ENCODE measurements around the gene STN1.

Gene STN1

GRCh38 chr10:103893817-103894216 is 24.2 kb downstream of the STN1 start:
- Histone ChIP-seq H3K4me1 (ENCODE audit: control insufficient read depth, insufficient read depth, low read length) (0 out of 2 replicates have a peak, but pooled peaks cover 6% of the 10 kb centered on the region), H3K27ac (ENCODE audit: low read depth, low read length) (no peak overlapping the region), H3K27me3 (ENCODE audit: control insufficient read depth, insufficient read depth, low read length) (no peaks in the 10 kb centered on the region), H3K4me3 (ENCODE audit: low read depth, low read length) (no peak overlapping the region), H3K9me3 (ENCODE audit: control insufficient read depth, insufficient read depth, low read length) (no peaks in the 10 kb centered on the region), H3K9ac (ENCODE audit: low read depth, low read length) (no peak overlapping the region), H3K36me3 (ENCODE audit: control insufficient read depth, insufficient read depth, low read length) (peaks cover 18% of the 10 kb centered on the region; the same call in 1 of the 2 replicates)

- peaks cover 7% of the 10 kb centered on the region; the same call in 1 of the 2 replicates for H3K36me3 ChIP-seq (ENCODE audit: control insufficient read depth, insufficient read depth, low read length)
- no peak overlapping the region for H3K4me3 ChIP-seq (ENCODE audit: low read depth, low read length)
- no peaks in the 10 kb centered on the region for H3K27me3 ChIP-seq (ENCODE audit: control insufficient read depth, insufficient read depth, low read length)
- no peak overlapping the region for H3K9ac ChIP-seq (ENCODE audit: low read depth, low read length)
- 0 out of 2 replicates have a peak, but pooled peaks cover 6% of the 10 kb centered on the region for H3K4me1 ChIP-seq (ENCODE audit: control insufficient read depth, insufficient read depth, low read length)
- H3K9me3 ChIP-seq (ENCODE audit: control insufficient read depth, insufficient read depth, low read length): no peaks in the 10 kb centered on the region
- no peak overlapping the region for H3K27ac ChIP-seq (ENCODE audit: low read depth, low read length)
Observed at GRCh38 chr10:103892181-103892580, 25.8 kb downstream of the STN1 start.

- 0 out of 2 replicates have a peak, but pooled peaks cover 6% of the 10 kb centered on the region for H3K4me1 ChIP-seq (ENCODE audit: control insufficient read depth, insufficient read depth, low read length)
- H3K27ac ChIP-seq (ENCODE audit: low read depth, low read length): peak overlapping the region; percentile 71
Observed at GRCh38 chr10:103890688-103891087, 27.3 kb downstream of the STN1 start.

GRCh38 chr10:103890194-103890658 is 27.8 kb downstream of the STN1 start:
- H3K4me3 ChIP-seq (ENCODE audit: low read depth, low read length): no peak overlapping the region
- H3K36me3 ChIP-seq (ENCODE audit: control insufficient read depth, insufficient read depth, low read length): peaks cover 5% of the 10 kb centered on the region; the same call in 1 of the 2 replicates
- H3K27me3 ChIP-seq (ENCODE audit: control insufficient read depth, insufficient read depth, low read length): no peaks in the 10 kb centered on the region
- H3K9me3 ChIP-seq (ENCODE audit: control insufficient read depth, insufficient read depth, low read length): no peaks in the 10 kb centered on the region
- no peak overlapping the region for H3K9ac ChIP-seq (ENCODE audit: low read depth, low read length)
- 0 out of 2 replicates have a peak, but pooled peaks cover 6% of the 10 kb centered on the region for H3K4me1 ChIP-seq (ENCODE audit: control insufficient read depth, insufficient read depth, low read length)
- peak overlapping the region; percentile 71 for H3K27ac ChIP-seq (ENCODE audit: low read depth, low read length)

More at GRCh38 chr10:103890688-103891087, 27.3 kb downstream of the STN1 start:
- Histone ChIP-seq H3K4me3 (ENCODE audit: low read depth, low read length) (no peak overlapping the region), H3K9me3 (ENCODE audit: control insufficient read depth, insufficient read depth, low read length) (no peaks in the 10 kb centered on the region), H3K36me3 (ENCODE audit: control insufficient read depth, insufficient read depth, low read length) (peaks cover 5% of the 10 kb centered on the region; the same call in 1 of the 2 replicates), H3K27me3 (ENCODE audit: control insufficient read depth, insufficient read depth, low read length) (no peaks in the 10 kb centered on the region), H3K9ac (ENCODE audit: low read depth, low read length) (no peak overlapping the region)

GRCh38 chr10:103889121-103889720 is 28.8 kb downstream of the STN1 start:
- Histone ChIP-seq H3K36me3 (ENCODE audit: control insufficient read depth, insufficient read depth, low read length) (peaks cover 5% of the 10 kb centered on the region; the same call in 1 of the 2 replicates), H3K4me1 (ENCODE audit: control insufficient read depth, insufficient read depth, low read length) (no peaks in the 10 kb centered on the region), H3K27ac (ENCODE audit: low read depth, low read length) (no peak overlapping the region), H3K9ac (ENCODE audit: low read depth, low read length) (no peak overlapping the region), H3K4me3 (ENCODE audit: low read depth, low read length) (no peak overlapping the region), H3K27me3 (ENCODE audit: control insufficient read depth, insufficient read depth, low read length) (no peaks in the 10 kb centered on the region), H3K9me3 (ENCODE audit: control insufficient read depth, insufficient read depth, low read length) (no peaks in the 10 kb centered on the region)

- Histone ChIP-seq H3K4me1 (ENCODE audit: control insufficient read depth, insufficient read depth, low read length) (no peaks in the 10 kb centered on the region), H3K9ac (ENCODE audit: low read depth, low read length) (no peak overlapping the region), H3K27me3 (ENCODE audit: control insufficient read depth, insufficient read depth, low read length) (no peaks in the 10 kb centered on the region)
Observed at GRCh38 chr10:103888113-103888841, 29.7 kb downstream of the STN1 start.

GRCh38 chr10:103885617-103886016 is 32.4 kb downstream of the STN1 start:
- Histone ChIP-seq H3K9ac (ENCODE audit: low read depth, low read length) (no peak overlapping the region), H3K27me3 (ENCODE audit: control insufficient read depth, insufficient read depth, low read length) (no peaks in the 10 kb centered on the region), H3K36me3 (ENCODE audit: control insufficient read depth, insufficient read depth, low read length) (no peaks in the 10 kb centered on the region; the same call in 1 of the 2 replicates), H3K4me1 (ENCODE audit: control insufficient read depth, insufficient read depth, low read length) (no peaks in the 10 kb centered on the region), H3K4me3 (ENCODE audit: low read depth, low read length) (no peak overlapping the region), H3K9me3 (ENCODE audit: control insufficient read depth, insufficient read depth, low read length) (no peaks in the 10 kb centered on the region), H3K27ac (ENCODE audit: low read depth, low read length) (no peak overlapping the region)

More at GRCh38 chr10:103888113-103888841, 29.7 kb downstream of the STN1 start:
- H3K4me3 ChIP-seq (ENCODE audit: low read depth, low read length): no peak overlapping the region
- no peaks in the 10 kb centered on the region for H3K9me3 ChIP-seq (ENCODE audit: control insufficient read depth, insufficient read depth, low read length)
- H3K36me3 ChIP-seq (ENCODE audit: control insufficient read depth, insufficient read depth, low read length): peaks cover 5% of the 10 kb centered on the region; the same call in 1 of the 2 replicates
- H3K27ac ChIP-seq (ENCODE audit: low read depth, low read length): no peak overlapping the region

GRCh38 chr10:103884681-103885139 is 33.3 kb downstream of the STN1 start:
- Histone ChIP-seq H3K36me3 (ENCODE audit: control insufficient read depth, insufficient read depth, low read length) (no peaks in the 10 kb centered on the region; the same call in 1 of the 2 replicates), H3K9ac (ENCODE audit: low read depth, low read length) (no peak overlapping the region), H3K4me1 (ENCODE audit: control insufficient read depth, insufficient read depth, low read length) (no peaks in the 10 kb centered on the region), H3K27me3 (ENCODE audit: control insufficient read depth, insufficient read depth, low read length) (no peaks in the 10 kb centered on the region), H3K4me3 (ENCODE audit: low read depth, low read length) (no peak overlapping the region), H3K27ac (ENCODE audit: low read depth, low read length) (no peak overlapping the region), H3K9me3 (ENCODE audit: control insufficient read depth, insufficient read depth, low read length) (no peaks in the 10 kb centered on the region)

GRCh38 chr10:103882285-103883007 is 35.5 kb downstream of the STN1 start:
- H3K4me3 ChIP-seq (ENCODE audit: low read depth, low read length): no peak overlapping the region

GRCh38 chr10:103881416-103882284 is 36.3 kb downstream of the STN1 start:
- no peaks in the 10 kb centered on the region for H3K9me3 ChIP-seq (ENCODE audit: control insufficient read depth, insufficient read depth, low read length)
- no peaks in the 10 kb centered on the region for H3K4me1 ChIP-seq (ENCODE audit: control insufficient read depth, insufficient read depth, low read length)
- no peak overlapping the region for H3K27ac ChIP-seq (ENCODE audit: low read depth, low read length)
- no peaks in the 10 kb centered on the region; the same call in 1 of the 2 replicates for H3K36me3 ChIP-seq (ENCODE audit: control insufficient read depth, insufficient read depth, low read length)
- H3K27me3 ChIP-seq (ENCODE audit: control insufficient read depth, insufficient read depth, low read length): no peaks in the 10 kb centered on the region
- H3K4me3 ChIP-seq (ENCODE audit: low read depth, low read length): no peak overlapping the region
- H3K9ac ChIP-seq (ENCODE audit: low read depth, low read length): no peak overlapping the region

More at GRCh38 chr10:103882285-103883007, 35.5 kb downstream of the STN1 start:
- no peaks in the 10 kb centered on the region for H3K9me3 ChIP-seq (ENCODE audit: control insufficient read depth, insufficient read depth, low read length)
- no peak overlapping the region for H3K9ac ChIP-seq (ENCODE audit: low read depth, low read length)
- H3K27ac ChIP-seq (ENCODE audit: low read depth, low read length): no peak overlapping the region
- no peaks in the 10 kb centered on the region; the same call in 1 of the 2 replicates for H3K36me3 ChIP-seq (ENCODE audit: control insufficient read depth, insufficient read depth, low read length)
- no peaks in the 10 kb centered on the region for H3K4me1 ChIP-seq (ENCODE audit: control insufficient read depth, insufficient read depth, low read length)
- H3K27me3 ChIP-seq (ENCODE audit: control insufficient read depth, insufficient read depth, low read length): no peaks in the 10 kb centered on the region
